Measurements from ENCODE around the gene TXN2.

- TF ChIP-seq EZH2 (IDR thresholded peaks at IDR 0.05; ENCODE audit: low read length, missing control alignments), result no peak
- no peak for TF ChIP-seq CTCF (conservative IDR thresholded peaks at IDR 0.05 in 1 of 2, IDR thresholded peaks at IDR 0.05 in 1 of 2; ENCODE audit: low read depth in 1 of 2, low read length in 2 of 2)
Measured at GRCh38 chr22:36454916-36455570, 26.4 kb downstream of the TXN2 start.

Data from fibroblast of lung (primary cell).